Measurements from ENCODE around the gene MMS19. TPM values are rescaled to one million over a fixed set of nuclear protein-coding genes. Genes with fewer than 3 reads are reported as not detected.

MMS19 gene
- total RNA-seq, 1 donor from 2014 or later = 85.2 TPM

- Histone ChIP-seq H3K27me3 (ENCODE audit: control insufficient read depth, insufficient read depth, low read length) (no peaks in the 10 kb centered on the region), H3K4me3 (ENCODE audit: low read depth, low read length) (no peak overlapping the region), H3K36me3 (ENCODE audit: control insufficient read depth, insufficient read depth, low read length) (no peaks in the 10 kb centered on the region)
- no peak for DNase-seq (ENCODE audit: low read depth)
- TF ChIP-seq CTCF (IDR thresholded peaks at IDR 0.05; ENCODE audit: insufficient read depth, low read length, poor library complexity, severe bottlenecking) = no peak
These were observed 5.2 kb upstream of the MMS19 start for GRCh38 chr10:97503406-97503805.

DNA sequence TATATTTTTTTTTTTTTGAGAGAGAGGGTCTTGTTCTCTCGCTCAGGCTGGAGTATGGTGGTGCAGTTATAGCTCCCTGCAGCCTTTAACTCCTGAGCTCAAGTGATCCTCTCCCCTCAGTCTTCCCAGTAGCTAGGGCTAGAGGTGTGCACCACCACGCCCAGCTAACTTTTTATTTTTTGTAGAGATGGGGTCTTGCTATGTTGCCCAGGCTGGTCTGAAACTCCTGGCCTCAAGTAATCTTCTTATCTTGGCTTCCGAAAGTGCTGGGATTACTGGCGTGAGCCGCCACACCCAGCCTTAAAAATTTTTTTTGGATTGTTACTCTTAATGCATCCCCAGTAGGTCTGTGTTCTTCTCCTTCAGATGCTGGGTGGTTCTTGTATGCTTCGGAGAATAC, 4.7 kb upstream of the MMS19 start:
- no peaks in the 10 kb centered on the region for H3K36me3 ChIP-seq (ENCODE audit: control insufficient read depth, insufficient read depth, low read length)
- no peak overlapping the region for H3K4me3 ChIP-seq (ENCODE audit: low read depth, low read length)
- no peak for DNase-seq (ENCODE audit: low read depth)
- no peaks in the 10 kb centered on the region for H3K27me3 ChIP-seq (ENCODE audit: control insufficient read depth, insufficient read depth, low read length)
- no peak for TF ChIP-seq CTCF (IDR thresholded peaks at IDR 0.05; ENCODE audit: insufficient read depth, low read length, poor library complexity, severe bottlenecking)

DNA sequence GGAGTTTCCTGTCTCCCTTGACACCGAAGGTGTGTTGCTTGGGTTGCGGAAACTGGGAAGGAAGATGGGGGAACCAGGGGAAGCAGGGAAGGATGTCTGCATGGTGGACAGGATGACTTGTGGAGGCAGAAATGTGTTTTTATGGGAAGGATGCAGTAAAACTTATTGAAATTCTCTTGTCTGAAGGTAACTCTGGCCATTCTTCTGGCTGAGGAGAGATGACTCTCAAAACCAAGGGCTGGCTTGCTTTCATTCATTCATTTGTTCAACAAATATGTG, 2.0 kb upstream of the MMS19 start:
- no peak for DNase-seq (ENCODE audit: low read depth)
- Histone ChIP-seq H3K4me3 (ENCODE audit: low read depth, low read length) (peak overlapping the region; percentile 85), H3K27me3 (ENCODE audit: control insufficient read depth, insufficient read depth, low read length) (no peaks in the 10 kb centered on the region), H3K36me3 (ENCODE audit: control insufficient read depth, insufficient read depth, low read length) (no peaks in the 10 kb centered on the region)
- TF ChIP-seq CTCF (IDR thresholded peaks at IDR 0.05; ENCODE audit: insufficient read depth, low read length, poor library complexity, severe bottlenecking) = no peak

GRCh38 chr10:97499561-97500296, 1.5 kb upstream of the MMS19 start:
- TF ChIP-seq CTCF (IDR thresholded peaks at IDR 0.05; ENCODE audit: insufficient read depth, low read length, poor library complexity, severe bottlenecking) = no peak
- Histone ChIP-seq H3K4me3 (ENCODE audit: low read depth, low read length) (peak overlapping the region; percentile 85), H3K27me3 (ENCODE audit: control insufficient read depth, insufficient read depth, low read length) (no peaks in the 10 kb centered on the region), H3K36me3 (ENCODE audit: control insufficient read depth, insufficient read depth, low read length) (no peaks in the 10 kb centered on the region)
- DNase-seq (ENCODE audit: low read depth) = no peak

GRCh38 chr10:97498841-97499560, 779 bp upstream of the MMS19 start, which contains the start of gene UBTD1:
UBTD1 (plus strand) TSS chr10:97498924; CDS start chr10:97499204, 280 bp downstream.
- TF ChIP-seq CTCF (IDR thresholded peaks at IDR 0.05; ENCODE audit: insufficient read depth, low read length, poor library complexity, severe bottlenecking) = no peak
- H3K27me3 ChIP-seq (ENCODE audit: control insufficient read depth, insufficient read depth, low read length) = no peaks in the 10 kb centered on the region
- peak within 1 kb of the TSS; percentile 85 for H3K4me3 ChIP-seq (ENCODE audit: low read depth, low read length)
- no peaks in the 10 kb centered on the region for H3K36me3 ChIP-seq (ENCODE audit: control insufficient read depth, insufficient read depth, low read length)
- no peak for DNase-seq (ENCODE audit: low read depth)
